NK-92 treated with Interleukin-12 subunit alpha and Interleukin-12 subunit beta, amount 100 ng/mL, for 24 hours (cell line): ENCODE data around the gene ITGA7.
"Not testable (repeated sequence)": the region's sequence is repeated elsewhere in the genome, so short reads cannot be mapped to it uniquely, and the experiment has no call there.

ENCODE experiments used
- DNase-seq: peaks from one replicate; lab custom pipeline; 2025; lab: John Stamatoyannopoulos, UW

ITGA7 gene

GRCh38 chr12:55681142-55682077 is 26.3 kb downstream of the ITGA7 start:
- no peak for DNase-seq

GRCh38 chr12:55679691-55680090 is 28.0 kb downstream of the ITGA7 start:
- no peak for DNase-seq

- no peak for DNase-seq
Observed at GRCh38 chr12:55676707-55677106, 31.0 kb downstream of the ITGA7 start.

DNA sequence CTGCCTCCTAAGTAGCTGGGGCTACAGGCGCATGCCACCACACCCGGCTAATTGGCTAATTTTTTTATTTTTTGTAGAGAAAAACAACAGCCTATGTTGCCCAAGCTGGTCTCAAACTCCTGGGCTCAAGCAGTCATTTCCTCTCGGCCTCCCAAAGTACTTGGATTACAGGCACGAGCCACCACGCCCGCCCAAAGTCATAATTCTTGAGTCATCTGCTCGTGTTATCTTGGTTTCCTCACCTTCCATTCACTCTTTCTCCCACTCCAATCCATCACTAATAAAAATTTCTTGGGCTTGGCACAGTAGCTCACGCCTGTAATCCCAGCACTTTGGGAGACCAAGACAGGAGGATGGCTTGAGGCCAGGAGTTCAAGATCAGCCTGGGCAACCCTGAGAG is 32.0 kb downstream of the ITGA7 start:
- no peak for DNase-seq

- DNase-seq, result no peak
Observed at GRCh38 chr12:55673638-55674037, 34.1 kb downstream of the ITGA7 start.

DNA sequence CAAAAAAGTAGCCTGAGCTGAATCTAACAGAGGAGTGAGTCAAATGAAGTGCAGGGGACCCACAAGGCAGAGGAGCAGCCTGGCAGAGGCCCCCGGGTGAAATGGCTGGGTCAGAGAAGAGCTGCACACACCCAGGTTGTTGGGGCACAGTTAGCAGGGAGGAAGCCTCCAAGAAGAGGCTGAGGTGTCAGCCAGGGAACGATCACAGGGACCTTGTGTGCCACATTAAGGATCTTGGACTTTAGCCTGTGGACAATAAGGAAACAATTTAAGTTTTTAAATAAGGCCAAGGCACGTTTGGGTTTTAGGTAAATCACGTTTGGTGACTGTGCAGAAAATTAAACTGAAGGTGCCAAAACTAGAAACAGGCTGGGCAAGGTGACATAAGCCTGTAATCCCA is 36.0 kb downstream of the ITGA7 start:
- DNase-seq, result no peak

DNA sequence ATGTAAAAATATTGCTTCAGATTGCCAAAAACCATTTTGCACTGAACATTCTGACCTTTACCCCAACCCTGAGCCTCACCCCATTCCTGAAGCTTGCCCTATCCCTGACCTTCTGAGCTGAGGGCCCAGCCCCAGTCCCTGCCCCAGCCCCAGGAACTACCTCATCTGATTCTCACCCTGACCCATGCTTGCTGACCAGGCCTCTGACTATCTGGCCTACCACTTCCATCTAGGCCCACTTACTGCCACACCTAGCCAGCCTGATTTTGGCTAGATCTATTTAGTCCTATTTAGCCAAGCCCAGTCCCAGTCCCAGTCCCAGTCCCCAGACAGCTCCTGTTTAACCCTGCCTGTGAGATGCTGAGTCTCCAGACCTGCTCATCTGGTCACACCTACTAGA is 37.4 kb downstream of the ITGA7 start:
- DNase-seq, result no peak

DNA sequence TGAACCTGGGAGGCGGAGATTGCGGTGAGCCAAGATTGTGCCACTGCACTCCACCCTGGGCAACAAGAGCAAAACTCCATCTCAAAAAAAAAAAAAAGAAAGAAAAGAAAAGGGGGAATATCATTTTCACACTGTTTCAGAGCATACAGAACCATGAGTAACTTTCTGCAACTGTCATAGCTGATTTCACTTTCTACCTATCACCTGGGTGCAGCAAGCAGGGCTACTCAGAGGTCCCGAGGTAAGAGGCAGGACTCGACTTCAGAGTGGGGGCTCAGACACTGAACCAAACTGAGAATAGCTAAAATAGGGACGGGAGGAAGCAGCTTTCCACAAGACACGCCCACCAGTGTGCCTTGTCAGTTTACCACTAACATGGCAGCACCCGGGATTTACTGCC is 41.2 kb downstream of the ITGA7 start:
- no peak for DNase-seq

DNA sequence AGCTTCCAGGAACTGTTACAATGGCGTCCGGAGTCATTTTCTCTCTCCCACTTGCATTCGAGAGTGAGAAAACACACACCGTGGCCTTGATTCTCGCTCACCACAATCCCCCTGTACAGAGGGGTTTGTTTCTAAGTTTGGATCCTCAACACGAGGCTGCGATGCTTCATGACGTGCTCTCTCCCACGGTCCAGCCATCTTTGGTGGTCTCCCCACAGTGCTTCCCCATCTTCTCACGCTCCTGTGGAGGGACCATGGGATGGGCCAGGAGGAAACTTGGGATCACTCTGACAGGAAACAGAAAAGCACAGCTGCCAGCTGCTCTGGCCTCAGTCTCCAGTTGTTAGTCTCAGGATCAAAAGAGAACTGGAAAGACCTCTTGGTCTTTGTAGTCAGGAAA is 42.9 kb downstream of the ITGA7 start:
- no peak for DNase-seq

- DNase-seq, result no peak
Observed at GRCh38 chr12:55663391-55663790, 44.3 kb downstream of the ITGA7 start.

GRCh38 chr12:55659486-55660385 is 48.0 kb downstream of the ITGA7 start:
- no peak for DNase-seq

DNA sequence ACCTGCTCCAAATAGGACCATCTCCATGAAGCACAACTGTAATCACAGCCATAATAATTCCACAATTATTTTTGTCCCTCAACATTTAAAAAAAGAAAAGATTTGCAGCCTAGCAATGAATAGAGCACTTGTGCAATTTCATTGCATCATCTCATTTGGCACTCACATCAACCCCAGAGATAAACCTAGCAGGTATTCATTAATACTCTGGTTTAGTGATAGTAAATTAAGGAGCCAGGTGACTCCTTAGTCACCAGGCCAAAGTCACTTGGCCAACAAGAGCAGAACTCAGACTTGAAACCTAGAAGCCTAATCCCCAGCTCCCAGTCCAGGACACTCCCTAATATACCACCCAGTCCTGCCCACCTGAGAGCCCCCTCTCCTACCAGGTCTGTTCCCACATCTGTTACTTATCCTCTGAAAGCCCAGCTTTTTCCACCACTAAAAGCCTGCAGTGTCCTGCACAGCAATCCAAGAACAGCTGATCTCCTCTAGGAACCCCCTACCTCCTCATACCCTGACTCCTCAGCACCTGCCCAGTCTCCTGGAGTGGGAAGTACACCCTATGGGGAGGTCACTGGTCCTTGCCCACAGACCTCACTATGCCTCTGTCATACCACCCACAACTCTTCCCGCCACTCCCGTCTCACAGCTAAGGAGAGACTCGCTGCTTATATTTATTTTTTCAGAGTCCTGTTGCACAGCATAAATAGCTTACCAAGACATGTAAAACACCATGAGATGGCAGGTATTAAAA is 48.9 kb downstream of the ITGA7 start:
- DNase-seq, result no peak

DNA sequence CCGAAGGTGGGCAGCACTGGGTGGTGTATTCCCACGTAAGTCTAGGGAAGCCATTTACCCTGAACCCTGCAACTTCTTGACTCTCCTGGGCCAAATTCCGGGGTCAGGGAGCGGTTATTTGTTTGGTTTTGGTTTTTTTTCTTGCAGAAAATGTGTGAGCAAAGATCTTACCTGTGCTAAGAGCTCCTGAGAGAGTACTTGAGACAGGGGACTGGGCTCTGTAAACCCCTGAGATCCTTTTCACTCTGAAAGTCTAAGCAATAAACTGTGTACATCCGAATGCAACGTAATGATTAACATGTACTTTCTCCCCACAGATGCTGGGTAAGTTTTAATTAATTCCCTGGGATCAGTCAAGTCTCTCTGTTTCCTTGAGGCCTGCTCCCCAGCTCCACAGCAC is 49.5 kb downstream of the ITGA7 start:
- DNase-seq, result no peak

DNA sequence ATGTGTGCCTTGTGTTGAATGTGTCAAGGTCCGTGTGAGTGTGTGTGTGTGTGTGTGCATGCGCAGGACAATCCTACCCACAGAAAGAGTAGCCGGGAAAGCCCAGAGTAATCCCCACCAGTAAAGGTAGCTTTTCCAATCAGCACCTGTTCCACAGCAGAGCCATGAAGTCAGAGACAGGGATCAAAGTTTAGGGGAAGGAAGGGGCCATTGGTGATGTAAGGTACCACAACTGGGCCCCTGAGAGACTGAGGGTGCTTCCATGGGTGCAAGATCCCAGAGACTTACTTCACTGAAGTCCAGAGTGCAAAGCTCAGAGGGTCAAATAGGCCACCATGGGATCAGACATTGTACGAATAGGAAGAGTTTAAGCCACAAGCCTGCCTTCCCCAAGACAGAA is 50.5 kb downstream of the ITGA7 start:
- no peak for DNase-seq

GRCh38 chr12:55654511-55655214 is 53.0 kb downstream of the ITGA7 start:
- no peak for DNase-seq

DNA sequence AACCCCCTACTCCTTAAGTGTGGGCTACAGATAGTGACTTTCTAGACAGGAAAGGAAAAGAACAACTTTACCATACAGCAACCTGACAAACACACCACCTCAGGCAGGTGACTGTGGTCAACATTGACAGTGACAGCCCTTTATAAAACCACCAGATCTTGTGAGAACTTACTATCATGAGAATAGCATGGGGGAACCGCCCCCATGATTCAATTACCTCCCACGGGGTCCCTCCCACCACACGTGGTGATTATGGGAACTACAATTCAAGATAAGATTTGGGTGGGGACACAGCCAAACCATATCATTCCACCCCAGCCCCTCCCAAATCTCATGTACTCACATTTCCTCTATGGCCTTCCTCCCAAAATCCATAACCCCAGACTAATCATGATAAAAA is 54.7 kb downstream of the ITGA7 start:
- DNase-seq, result no peak

GRCh38 chr12:55652352-55652751 is 55.4 kb downstream of the ITGA7 start:
- no peak for DNase-seq

DNA sequence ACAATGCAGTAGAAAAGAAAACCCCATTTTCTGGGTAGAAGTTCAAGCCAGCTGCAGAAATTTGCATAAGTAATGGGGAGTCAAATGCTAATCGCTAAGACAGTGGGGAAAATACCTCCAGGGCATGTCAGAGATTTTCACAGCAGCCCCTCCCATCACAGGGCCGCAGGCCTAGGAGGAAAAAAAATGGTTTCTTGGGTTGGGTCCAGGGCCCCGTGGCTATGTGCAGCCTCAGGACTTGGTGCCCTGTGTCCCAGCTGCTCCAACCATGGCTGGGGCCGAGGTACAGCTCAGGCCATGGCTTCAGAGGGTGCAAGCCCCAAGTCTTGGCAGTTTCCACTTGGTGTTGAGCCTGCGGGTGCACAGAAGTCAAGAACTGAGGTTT is 56.4 kb downstream of the ITGA7 start:
- DNase-seq, result no peak

DNA sequence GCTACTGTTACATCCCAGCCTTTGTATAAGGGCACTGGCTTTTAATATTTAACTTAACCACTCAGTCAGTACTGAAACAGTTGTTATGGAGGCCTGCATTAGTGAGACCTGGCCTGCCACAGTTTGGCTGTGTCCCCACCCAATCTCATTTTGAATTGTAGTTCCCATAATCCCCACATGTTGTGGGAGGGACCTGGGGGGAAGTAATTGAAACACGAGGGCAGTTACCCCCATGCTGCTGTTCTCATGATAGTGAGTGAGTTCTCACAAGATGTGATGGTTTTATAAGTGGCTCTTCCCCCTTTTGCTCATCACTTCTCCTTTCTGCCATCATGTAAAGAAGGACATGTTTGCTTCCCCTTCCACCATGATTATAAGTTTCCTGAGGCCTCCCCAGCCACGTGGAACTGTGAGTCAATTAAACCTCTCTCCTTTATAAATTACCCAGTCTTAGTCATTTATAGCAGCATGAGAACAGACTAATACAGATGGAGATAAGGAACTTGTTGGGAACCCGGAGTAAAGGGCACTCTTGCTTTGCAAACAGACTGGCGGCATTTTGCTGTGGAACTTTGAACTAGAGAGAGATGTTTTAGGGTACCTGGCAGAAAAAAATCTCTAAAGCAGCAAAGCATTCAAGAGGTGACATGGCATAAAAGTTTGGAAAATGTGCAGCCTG is 56.9 kb downstream of the ITGA7 start:
- not testable (repeated sequence) for DNase-seq

DNA sequence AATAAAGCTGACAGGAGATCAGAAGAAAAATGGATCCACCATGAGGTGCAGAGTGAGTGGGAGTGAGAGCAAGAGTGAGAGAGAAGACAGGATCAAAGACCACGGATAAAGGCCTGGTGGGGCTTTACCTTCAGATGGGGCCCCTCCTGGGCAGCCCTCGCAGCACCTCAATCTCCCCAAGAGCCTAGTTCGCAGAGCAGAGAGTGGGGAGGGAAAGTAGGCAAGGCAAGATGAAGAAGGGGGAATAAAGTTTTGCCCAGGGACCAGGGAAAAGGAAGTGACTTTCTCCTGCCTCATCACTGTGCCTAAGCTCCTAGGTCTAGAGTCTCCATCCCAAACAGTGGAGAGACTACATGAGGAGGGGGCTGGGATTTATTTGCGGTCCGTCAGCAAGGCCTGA is 60.7 kb downstream of the ITGA7 start:
- DNase-seq, result no peak

DNA sequence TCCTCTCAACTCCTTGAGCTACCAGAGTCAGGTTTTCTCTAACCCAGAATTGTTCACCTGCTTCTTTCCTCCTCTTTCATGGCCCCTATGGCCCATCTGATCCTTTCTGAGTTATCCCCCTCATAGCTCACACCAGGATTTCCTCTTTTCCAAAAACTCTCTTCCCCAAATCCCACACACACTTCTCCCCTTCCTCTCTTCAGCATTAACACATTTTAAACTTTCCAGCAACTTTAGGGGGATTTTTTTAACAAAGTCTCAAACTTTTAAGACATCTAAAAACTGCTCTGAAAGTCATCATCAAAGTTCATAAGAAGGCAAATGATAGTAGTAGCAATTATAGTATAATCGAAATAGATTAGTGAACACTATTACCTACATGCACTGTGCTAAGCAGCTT is 63.1 kb downstream of the ITGA7 start:
- no peak for DNase-seq
